Measurements from ENCODE around the gene AREG. TPM values are rescaled to one million over a fixed set of nuclear protein-coding genes. Genes with fewer than 3 reads are reported as not detected.
A peak's percentile ranks its signal among the peaks of the same experiment; 100 is the strongest.

Gene AREG
- total and polyA plus RNA-seq, 9 of the 15 experiments (the other 6 are each of a cell fraction or from before 2014, with no cell fraction given) = 1.4 to 7.7 (median 5.4) TPM

GRCh38 chr4:74444891-74445642, at the start of gene AREG (continued):
- no peak for TF ChIP-seq ZNF217 (CRISPR knock-in tag; IDR thresholded peaks at IDR 0.05)
- TF ChIP-seq HMGXB4 (CRISPR knock-in tag; IDR thresholded peaks at IDR 0.05) = 0 out of 2 replicates have a peak, but pooled peaks have one; percentile 35
- TF ChIP-seq, protein P1, sequence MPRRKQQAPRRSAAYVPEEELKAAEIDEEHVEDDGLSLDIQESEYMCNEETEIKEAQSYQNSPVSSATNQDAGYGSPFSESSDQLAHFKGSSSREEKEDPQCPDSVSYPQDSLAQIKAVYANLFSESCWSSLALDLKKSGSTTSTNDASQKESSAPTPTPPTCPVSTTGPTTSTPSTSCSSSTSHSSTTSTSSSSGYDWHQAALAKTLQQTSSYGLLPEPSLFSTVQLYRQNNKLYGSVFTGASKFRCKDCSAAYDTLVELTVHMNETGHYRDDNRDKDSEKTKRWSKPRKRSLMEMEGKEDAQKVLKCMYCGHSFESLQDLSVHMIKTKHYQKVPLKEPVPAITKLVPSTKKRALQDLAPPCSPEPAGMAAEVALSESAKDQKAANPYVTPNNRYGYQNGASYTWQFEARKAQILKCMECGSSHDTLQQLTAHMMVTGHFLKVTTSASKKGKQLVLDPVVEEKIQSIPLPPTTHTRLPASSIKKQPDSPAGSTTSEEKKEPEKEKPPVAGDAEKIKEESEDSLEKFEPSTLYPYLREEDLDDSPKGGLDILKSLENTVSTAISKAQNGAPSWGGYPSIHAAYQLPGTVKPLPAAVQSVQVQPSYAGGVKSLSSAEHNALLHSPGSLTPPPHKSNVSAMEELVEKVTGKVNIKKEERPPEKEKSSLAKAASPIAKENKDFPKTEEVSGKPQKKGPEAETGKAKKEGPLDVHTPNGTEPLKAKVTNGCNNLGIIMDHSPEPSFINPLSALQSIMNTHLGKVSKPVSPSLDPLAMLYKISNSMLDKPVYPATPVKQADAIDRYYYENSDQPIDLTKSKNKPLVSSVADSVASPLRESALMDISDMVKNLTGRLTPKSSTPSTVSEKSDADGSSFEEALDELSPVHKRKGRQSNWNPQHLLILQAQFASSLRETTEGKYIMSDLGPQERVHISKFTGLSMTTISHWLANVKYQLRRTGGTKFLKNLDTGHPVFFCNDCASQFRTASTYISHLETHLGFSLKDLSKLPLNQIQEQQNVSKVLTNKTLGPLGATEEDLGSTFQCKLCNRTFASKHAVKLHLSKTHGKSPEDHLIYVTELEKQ (CRISPR knock-in tag; IDR thresholded peaks at IDR 0.05) = no peak
- no peak for TF ChIP-seq HSF4 (CRISPR knock-in tag; IDR thresholded peaks at IDR 0.05; ENCODE audit: borderline replicate concordance)
- 0 out of 4 replicates have a peak, but pooled peaks of 1 of the 2 experiments have one; percentile 71 for TF ChIP-seq TEAD1 (CRISPR knock-in tag; IDR thresholded peaks at IDR 0.05)
- TF ChIP-seq CREBBP (IDR thresholded peaks at IDR 0.05; ENCODE audit: low read depth, low read length) = no peak
- no peak; a peak in 2 of 4 replicates for TF ChIP-seq FOXK2 (conservative IDR thresholded peaks at IDR 0.05 in 1 of 2, IDR thresholded peaks at IDR 0.05 in 1 of 2; ENCODE audit: low read depth in 2 of 2)
- TF ChIP-seq, protein P2, sequence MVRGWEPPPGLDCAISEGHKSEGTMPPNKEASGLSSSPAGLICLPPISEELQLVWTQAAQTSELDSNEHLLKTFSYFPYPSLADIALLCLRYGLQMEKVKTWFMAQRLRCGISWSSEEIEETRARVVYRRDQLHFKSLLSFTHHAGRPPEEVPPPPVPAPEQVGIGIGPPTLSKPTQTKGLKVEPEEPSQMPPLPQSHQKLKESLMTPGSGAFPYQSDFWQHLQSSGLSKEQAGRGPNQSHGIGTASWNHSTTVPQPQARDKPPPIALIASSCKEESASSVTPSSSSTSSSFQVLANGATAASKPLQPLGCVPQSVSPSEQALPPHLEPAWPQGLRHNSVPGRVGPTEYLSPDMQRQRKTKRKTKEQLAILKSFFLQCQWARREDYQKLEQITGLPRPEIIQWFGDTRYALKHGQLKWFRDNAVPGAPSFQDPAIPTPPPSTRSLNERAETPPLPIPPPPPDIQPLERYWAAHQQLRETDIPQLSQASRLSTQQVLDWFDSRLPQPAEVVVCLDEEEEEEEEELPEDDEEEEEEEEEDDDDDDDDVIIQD (CRISPR knock-in tag; IDR thresholded peaks at IDR 0.05) = no peak
- TF ChIP-seq RAD21 (CRISPR knock-in tag; conservative IDR thresholded peaks at IDR 0.05 in 1 of 2, IDR thresholded peaks at IDR 0.05 in 1 of 2) = peak in 1 of 2 experiments; percentile 56; a peak in 2 of 4 replicates
- no peak for TF ChIP-seq U2AF2 (optimal IDR thresholded peaks at IDR 0.05; ENCODE audit: low read depth, low read length)
- TF ChIP-seq SRSF3 (IDR thresholded peaks at IDR 0.05; ENCODE audit: insufficient read depth, low read length) = 0 out of 2 replicates have a peak, but pooled peaks have one; percentile 7
- peak; percentile 95 for TF ChIP-seq ATF7 (IDR thresholded peaks at IDR 0.05)
- TF ChIP-seq NRF1 (conservative IDR thresholded peaks at IDR 0.05 in 1 of 2, IDR thresholded peaks at IDR 0.05 in 1 of 2) = peak; percentile 69 to 72
- TF ChIP-seq HDAC3 (IDR thresholded peaks at IDR 0.05; ENCODE audit: borderline replicate concordance, partially characterized antibody) = no peak
- peak; percentile 50; the same call in 1 of the 2 replicates for TF ChIP-seq RNF2 (IDR thresholded peaks at IDR 0.05)
- peak; percentile 96 for TF ChIP-seq MTA3 (IDR thresholded peaks at IDR 0.05; ENCODE audit: borderline replicate concordance)
- no peak for TF ChIP-seq ZNF184 (CRISPR knock-in tag; IDR thresholded peaks at IDR 0.05)
- no peak for TF ChIP-seq U2AF1 (optimal IDR thresholded peaks at IDR 0.05; ENCODE audit: low read depth, low read length)
- TF ChIP-seq SREBF1 (IDR thresholded peaks at IDR 0.05; ENCODE audit: borderline replicate concordance, low read depth, low read length) = no peak

Data from K562 (cell line).